Rectal smooth muscle tissue (tissue), 1 donor: ENCODE results near the gene COQ10A.
"Not testable (repeated sequence)": the region's sequence is repeated elsewhere in the genome, so short reads cannot be mapped to it uniquely, and the experiment has no call there.

Experiments used
- H3K27ac ChIP-seq: one replicate; pipeline ENCODE4 v1.7.0; 2013; ENCODE audit warnings: low read depth, low read length, inconsistent platforms
- H3K27me3 ChIP-seq: one replicate; pipeline ENCODE4 v1.7.0; 2013; ENCODE audit warnings: low read length; ENCODE audit not compliant: control insufficient read depth, insufficient read depth
- H3K36me3 ChIP-seq: one replicate; pipeline ENCODE4 v1.7.0; 2013; ENCODE audit warnings: low read length; ENCODE audit not compliant: control insufficient read depth, insufficient read depth
- H3K4me1 ChIP-seq: one replicate; pipeline ENCODE4 v1.7.0; 2013; ENCODE audit warnings: low read length; ENCODE audit not compliant: control insufficient read depth, insufficient read depth
- H3K4me3 ChIP-seq: one replicate; pipeline ENCODE4 v1.7.0; 2013; ENCODE audit warnings: low read length
- H3K9ac ChIP-seq: one replicate; pipeline ENCODE4 v1.7.0; 2013; ENCODE audit warnings: low read length

Gene COQ10A

DNA sequence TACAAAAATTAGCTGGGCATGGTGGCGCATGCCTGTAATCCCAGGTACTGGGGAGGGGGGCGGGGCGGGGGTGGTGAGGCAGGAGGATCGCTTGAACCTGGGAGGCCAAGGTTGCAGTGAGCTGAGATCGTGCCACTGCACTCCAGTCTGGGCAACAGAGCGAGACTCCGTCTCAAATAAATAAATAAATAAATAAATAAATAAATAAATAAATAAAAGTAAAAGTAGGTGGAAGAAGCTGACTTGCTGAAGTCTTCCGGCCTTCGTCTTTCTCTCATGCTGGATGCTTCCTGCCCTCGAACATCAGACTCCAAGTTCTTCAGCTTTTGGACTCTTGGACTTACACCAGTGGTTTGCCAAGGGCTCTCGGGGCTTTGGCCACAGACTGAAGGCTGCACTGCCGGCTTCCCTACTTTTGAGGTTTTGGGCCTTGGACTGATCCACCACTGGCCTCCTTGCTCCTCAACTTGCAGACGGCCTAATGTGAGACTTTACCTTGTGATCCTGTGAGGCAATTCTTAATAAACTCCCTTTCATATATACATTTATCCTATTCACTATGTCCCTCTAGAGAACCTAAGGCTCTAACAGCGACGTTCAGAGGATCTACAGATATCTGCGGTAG lies 562 bp upstream of the COQ10A start:
- not testable (repeated sequence) for H3K27me3 ChIP-seq, H3K36me3 ChIP-seq, H3K4me1 ChIP-seq
- peak overlapping the region; percentile 95 for H3K27ac ChIP-seq
- peak overlapping the region; percentile 77 for H3K4me3 ChIP-seq
- H3K9ac ChIP-seq, result peak overlapping the region; percentile 88

- peaks cover 7% of the 10 kb centered on the region for H3K4me1 ChIP-seq
- H3K4me3 ChIP-seq, result peak overlapping the region; percentile 77
- H3K27ac ChIP-seq, result peak overlapping the region; percentile 95
- peak overlapping the region; percentile 88 for H3K9ac ChIP-seq
- H3K27me3 ChIP-seq, result no peaks in the 10 kb centered on the region
- peaks cover 2% of the 10 kb centered on the region for H3K36me3 ChIP-seq
These were observed 815 bp downstream of the COQ10A start for GRCh38 chr12:56267443-56268071.

GRCh38 chr12:56271031-56271430 lies 4.3 kb downstream of the COQ10A start:
- peaks cover 26% of the 10 kb centered on the region for H3K36me3 ChIP-seq

GRCh38 chr12:56272468-56272867 lies 5.7 kb downstream of the COQ10A start:
- not testable (repeated sequence) for H3K27me3 ChIP-seq, H3K9ac ChIP-seq, H3K27ac ChIP-seq, H3K4me3 ChIP-seq, H3K4me1 ChIP-seq
- H3K36me3 ChIP-seq, result peaks cover 26% of the 10 kb centered on the region

More at GRCh38 chr12:56271031-56271430, 4.3 kb downstream of the COQ10A start:
- no peak overlapping the region for H3K27ac ChIP-seq
- no peaks in the 10 kb centered on the region for H3K27me3 ChIP-seq
- H3K4me1 ChIP-seq, result peaks cover 7% of the 10 kb centered on the region
- H3K4me3 ChIP-seq, result no peak overlapping the region
- H3K9ac ChIP-seq, result no peak overlapping the region

- Histone ChIP-seq H3K4me3 (no peak overlapping the region), H3K4me1 (no peaks in the 10 kb centered on the region), H3K36me3 (peaks cover 28% of the 10 kb centered on the region), H3K9ac (no peak overlapping the region), H3K27ac (no peak overlapping the region), H3K27me3 (no peaks in the 10 kb centered on the region)
These were observed 7.6 kb downstream of the COQ10A start for GRCh38 chr12:56274299-56274698.

DNA sequence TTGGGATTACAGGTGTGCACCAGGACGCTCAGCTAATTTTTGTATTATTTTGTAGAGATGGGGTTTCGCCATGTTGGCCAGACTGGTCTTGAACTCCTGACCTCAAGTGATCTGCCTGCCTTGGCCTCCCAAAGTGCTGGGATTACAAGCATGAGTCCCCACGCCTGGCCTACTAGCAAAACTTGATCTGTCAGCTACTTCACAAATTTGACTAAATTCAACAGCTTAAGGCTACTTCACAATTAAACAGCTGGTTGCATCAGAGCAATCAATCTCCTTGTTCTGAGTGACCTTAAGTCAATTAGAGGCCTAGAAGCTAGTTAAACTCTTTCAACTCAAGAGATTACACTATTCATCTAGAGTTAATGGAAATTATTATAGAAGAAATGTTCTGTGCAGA lies 12.2 kb downstream of the COQ10A start:
- Histone ChIP-seq H3K4me3 (no peak overlapping the region), H3K9ac (no peak overlapping the region), H3K27ac (no peak overlapping the region), H3K36me3 (peaks cover 36% of the 10 kb centered on the region), H3K27me3 (no peaks in the 10 kb centered on the region), H3K4me1 (no peaks in the 10 kb centered on the region)

GRCh38 chr12:56280849-56281248 lies 14.1 kb downstream of the COQ10A start:
- Histone ChIP-seq H3K27me3 (no peaks in the 10 kb centered on the region), H3K36me3 (peaks cover 23% of the 10 kb centered on the region), H3K9ac (no peak overlapping the region), H3K4me1 (no peaks in the 10 kb centered on the region), H3K27ac (no peak overlapping the region), H3K4me3 (no peak overlapping the region)

DNA sequence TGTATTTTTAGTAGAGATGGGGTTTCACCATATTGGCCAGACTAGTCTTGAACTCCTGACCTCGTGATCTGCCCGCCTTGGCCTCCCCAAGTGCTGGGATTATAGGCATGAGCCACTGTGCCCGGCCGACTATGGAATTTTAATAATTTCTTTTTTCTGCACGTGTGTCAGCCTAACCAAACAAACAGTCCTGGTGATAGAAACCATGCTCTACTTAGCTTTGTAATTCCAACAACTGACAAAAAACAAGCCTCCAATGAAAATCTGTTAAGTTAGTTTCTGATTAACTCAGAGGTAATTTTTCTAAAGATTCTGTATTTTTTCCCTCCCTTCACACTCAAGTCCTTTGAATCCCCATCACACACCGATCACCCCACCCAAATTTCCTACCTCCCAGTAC lies 15.3 kb downstream of the COQ10A start:
- H3K27ac ChIP-seq, result no peak overlapping the region
- no peaks in the 10 kb centered on the region for H3K27me3 ChIP-seq
- H3K9ac ChIP-seq, result no peak overlapping the region
- peaks cover 22% of the 10 kb centered on the region for H3K36me3 ChIP-seq
- no peak overlapping the region for H3K4me3 ChIP-seq
- no peaks in the 10 kb centered on the region for H3K4me1 ChIP-seq

GRCh38 chr12:56282579-56282978 lies 15.8 kb downstream of the COQ10A start:
- Histone ChIP-seq H3K4me3 (no peak overlapping the region), H3K27ac (peak overlapping the region; percentile 42), H3K27me3 (no peaks in the 10 kb centered on the region), H3K9ac (no peak overlapping the region), H3K36me3 (peaks cover 22% of the 10 kb centered on the region), H3K4me1 (no peaks in the 10 kb centered on the region)

GRCh38 chr12:56284263-56284662 lies 17.5 kb downstream of the COQ10A start:
- H3K27me3 ChIP-seq, H3K9ac ChIP-seq, H3K4me1 ChIP-seq, H3K27ac ChIP-seq, H3K4me3 ChIP-seq: not testable (repeated sequence)
- H3K36me3 ChIP-seq, result peaks cover 20% of the 10 kb centered on the region

GRCh38 chr12:56286044-56286830 lies 19.5 kb downstream of the COQ10A start:
- Histone ChIP-seq H3K4me1 (no peaks in the 10 kb centered on the region), H3K9ac (no peak overlapping the region), H3K27me3 (no peaks in the 10 kb centered on the region), H3K27ac (no peak overlapping the region), H3K36me3 (peaks cover 19% of the 10 kb centered on the region), H3K4me3 (no peak overlapping the region)

DNA sequence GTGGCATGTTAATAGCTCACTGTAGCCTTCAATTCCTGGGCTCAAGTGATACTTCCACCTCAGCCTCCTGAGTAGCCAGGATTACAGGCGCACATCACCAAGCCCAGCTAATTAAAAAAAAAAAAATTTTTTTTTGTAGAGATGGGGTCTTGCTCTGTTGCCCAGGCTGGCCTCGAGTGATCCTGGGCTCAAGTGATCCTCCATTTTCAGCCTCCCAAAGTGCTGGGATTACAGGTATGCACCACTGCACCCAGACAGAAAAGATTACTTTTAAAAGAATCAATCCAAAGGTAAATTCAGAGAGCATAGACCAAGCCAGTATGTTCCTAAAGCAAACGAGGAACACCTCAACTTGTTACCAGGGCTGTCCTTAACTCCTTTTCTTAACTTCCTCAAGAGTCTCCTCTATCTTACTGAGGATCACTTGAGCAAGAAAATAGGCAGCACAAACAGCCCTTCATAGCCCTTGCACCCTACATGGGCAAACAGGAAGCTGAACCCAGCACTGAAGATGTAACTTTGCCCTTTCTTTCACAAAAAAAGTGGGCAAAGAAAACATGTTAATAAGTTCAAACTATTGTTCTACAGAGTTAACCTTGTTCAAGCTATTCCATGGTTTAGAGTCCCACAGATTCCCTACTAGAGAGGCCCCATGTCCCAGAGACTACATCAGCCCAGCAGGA lies 22.1 kb downstream of the COQ10A start:
- H3K4me3 ChIP-seq, result no peak overlapping the region
- H3K27ac ChIP-seq, result no peak overlapping the region
- H3K27me3 ChIP-seq, result no peaks in the 10 kb centered on the region
- H3K9ac ChIP-seq, result no peak overlapping the region
- no peaks in the 10 kb centered on the region for H3K4me1 ChIP-seq
- H3K36me3 ChIP-seq, result peaks cover 11% of the 10 kb centered on the region
